CD8-positive, alpha-beta memory T cell (primary cell): ENCODE data around the gene MAP7. TPM values are rescaled to one million over a fixed set of nuclear protein-coding genes. Genes with fewer than 3 reads are reported as not detected.

ENCODE experiments used
- CTCF ChIA-PET: fragments of 350-600 bp; sonication (Branson Sonifier 250); formaldehyde crosslinking; loops from one replicate; lab custom pipeline; 2021; ENCODE audit warnings: antibody characterized with exemption; lab: Charles Lee
- POLR2A ChIA-PET: fragments of 350-600 bp; sonication (Branson Sonifier 250); formaldehyde crosslinking; loops from one replicate; lab custom pipeline; 2021; ENCODE audit warnings: antibody characterized with exemption; lab: Charles Lee
- DNase-seq, 5 donors: peaks; one replicate each; pipeline versions ENCODE4 v3.0.0 to v3.0.0-alpha.2; 2020 to 2022; ENCODE audit warnings: mixed read lengths in 1 of 5
- H3K27ac ChIP-seq: one replicate; pipeline ENCODE4 v1.7.0; 2013; ENCODE audit warnings: low read depth, mild to moderate bottlenecking, low read length, moderate library complexity
- H3K27me3 ChIP-seq: 2 replicates; pipeline ENCODE4 v1.7.0; 2013; ENCODE audit warnings: low read length, mild to moderate bottlenecking; ENCODE audit not compliant: insufficient read depth, poor library complexity, severe bottlenecking
- H3K36me3 ChIP-seq: 2 replicates; pipeline ENCODE4 v1.7.0; 2013; ENCODE audit warnings: mild to moderate bottlenecking, low read length, moderate library complexity; ENCODE audit not compliant: insufficient read depth
- H3K4me1 ChIP-seq: 2 replicates; pipeline ENCODE4 v1.7.0; 2013; ENCODE audit warnings: mild to moderate bottlenecking, low read length, moderate library complexity; ENCODE audit not compliant: insufficient read depth
- H3K4me3 ChIP-seq: 2 replicates; pipeline ENCODE4 v1.7.0; 2013; ENCODE audit warnings: mild to moderate bottlenecking, low read length
- H3K9me3 ChIP-seq: 2 replicates; pipeline ENCODE4 v1.7.0; 2013; ENCODE audit warnings: mild to moderate bottlenecking, low read length
- H3K27ac Mint-ChIP-seq, 8 donors: one replicate each; pipeline ENCODE4 v1.8.0; 2020 to 2021; ENCODE audit warnings: mixed read lengths in 8 of 8, mild to moderate bottlenecking in 6 of 8, inconsistent platforms in 3 of 8, moderate library complexity in 3 of 8
- H3K27me3 Mint-ChIP-seq, 2 donors: one replicate each; pipeline ENCODE4 v1.8.0; 2020 to 2021; ENCODE audit warnings: mixed read lengths in 2 of 2, mild to moderate bottlenecking in 1 of 2, moderate library complexity in 1 of 2
- H3K36me3 Mint-ChIP-seq, 3 donors: one replicate each; pipeline ENCODE4 v1.8.0; 2020 to 2021; ENCODE audit warnings: mixed read lengths in 3 of 3, inconsistent platforms in 1 of 3, mild to moderate bottlenecking in 1 of 3
- H3K4me1 Mint-ChIP-seq, 3 donors: one replicate each; pipeline ENCODE4 v1.8.0; 2020 to 2021; ENCODE audit warnings: mixed read lengths in 3 of 3, inconsistent platforms in 1 of 3, mild to moderate bottlenecking in 1 of 3
- H3K4me3 Mint-ChIP-seq, 7 donors: one replicate each; pipeline ENCODE4 v1.8.0; 2020 to 2021; ENCODE audit warnings: mixed read lengths in 7 of 7, mild to moderate bottlenecking in 6 of 7, moderate library complexity in 4 of 7, inconsistent platforms in 2 of 7
- H3K9me3 Mint-ChIP-seq, 5 donors: one replicate each; pipeline ENCODE4 v1.8.0; 2020 to 2022; ENCODE audit warnings: mixed read lengths in 5 of 5, mild to moderate bottlenecking in 3 of 5, moderate library complexity in 2 of 5, inconsistent platforms in 1 of 5
- polyA plus RNA-seq: library from polyadenylated mRNA; unstranded; fragments of 300-500 nt; fragmentation: Illumina TruSeq; gene quantifications from one replicate; pipeline ENCODE4 v1.2.3, GENCODE V29; 2021
- total RNA-seq, 2 experiments: library from RNA; stranded (reverse); gene quantifications; one replicate each; pipeline ENCODE4 v1.2.3, GENCODE V29; 2021

The MAP7 gene
- total and polyA plus RNA-seq, 3 experiments from 2014 or later = 0.50 to 0.52 (median 0.51) TPM

GRCh38 chr6:136535880-136536650, 14.2 kb downstream of the MAP7 start:
- ChIA-PET POLR2A (no interaction called here), CTCF (no interaction called here)
- H3K4me3 ChIP-seq = no peak overlapping the region
- no peaks in the 10 kb centered on the region for H3K4me1 Mint-ChIP-seq
- H3K27me3 ChIP-seq = no peaks in the 10 kb centered on the region
- peaks cover 3 to 23% of the 10 kb centered on the region in 2 donors for H3K27me3 Mint-ChIP-seq
- H3K9me3 ChIP-seq = no peaks in the 10 kb centered on the region
- no peaks in the 10 kb centered on the region for H3K4me1 ChIP-seq
- no peak overlapping the region for H3K4me3 Mint-ChIP-seq
- peaks cover 0 to 3% (median 0%) of the 10 kb centered on the region in 5 donors for H3K9me3 Mint-ChIP-seq
- no peaks in the 10 kb centered on the region for H3K36me3 ChIP-seq
- H3K27ac Mint-ChIP-seq = no peak overlapping the region
- no peak for DNase-seq
- peaks cover 0 to 10% (median 0%) of the 10 kb centered on the region in 3 donors for H3K36me3 Mint-ChIP-seq
- no peak overlapping the region for H3K27ac ChIP-seq

DNA sequence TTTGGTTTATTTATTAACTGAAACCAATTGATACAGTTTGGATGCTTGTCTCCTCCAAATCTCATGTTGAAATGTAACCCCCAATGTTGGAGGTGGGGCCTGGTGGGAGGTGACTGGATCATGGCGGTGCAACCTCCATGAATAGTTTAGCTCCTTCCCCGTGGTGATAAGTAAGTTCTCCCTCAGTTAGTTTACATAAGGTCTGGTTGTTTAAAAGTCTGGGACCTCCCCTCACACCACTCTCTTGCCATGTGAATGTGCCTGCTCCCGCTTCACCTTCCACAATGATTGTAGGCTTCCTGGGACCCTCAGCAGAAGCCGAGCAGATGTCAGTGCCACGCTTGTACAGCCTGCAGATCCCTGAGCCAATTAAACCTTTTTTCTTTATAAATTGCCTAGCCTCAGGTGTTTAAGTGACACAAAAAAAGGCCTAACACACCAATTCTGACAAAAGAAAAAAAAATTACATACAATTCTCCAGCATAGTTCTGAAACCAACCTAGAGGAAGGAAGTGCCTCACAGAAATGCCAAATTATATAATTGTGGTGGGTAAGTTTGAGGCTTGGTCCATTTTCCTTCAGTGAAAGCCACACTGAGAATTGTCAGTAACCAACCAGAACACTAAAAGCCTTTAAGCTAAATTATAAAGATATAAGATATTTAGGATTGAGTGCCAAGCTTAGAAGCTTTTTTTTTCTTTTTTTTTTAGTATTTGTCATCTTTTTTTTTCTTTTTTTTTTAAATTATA, 15.0 kb downstream of the MAP7 start:
- H3K27me3 ChIP-seq = no peaks in the 10 kb centered on the region
- H3K27ac ChIP-seq = no peak overlapping the region
- Mint-ChIP-seq H3K36me3 (peaks cover 0 to 10% (median 0%) of the 10 kb centered on the region in 3 donors), H3K27ac (no peak overlapping the region), H3K27me3 (peaks cover 3 to 17% of the 10 kb centered on the region in 2 donors), H3K4me1 (no peaks in the 10 kb centered on the region), H3K9me3 (peaks cover 0 to 3% (median 0%) of the 10 kb centered on the region in 5 donors), H3K4me3 (no peak overlapping the region)
- ChIA-PET CTCF (no interaction called here), POLR2A (no interaction called here)
- no peaks in the 10 kb centered on the region for H3K36me3 ChIP-seq
- H3K4me3 ChIP-seq = no peak overlapping the region
- H3K4me1 ChIP-seq = no peaks in the 10 kb centered on the region
- H3K9me3 ChIP-seq = no peaks in the 10 kb centered on the region
- no peak for DNase-seq

- H3K27ac ChIP-seq = no peak overlapping the region
- H3K9me3 Mint-ChIP-seq = peaks cover 0 to 3% (median 0%) of the 10 kb centered on the region in 5 donors
- H3K4me1 Mint-ChIP-seq = no peaks in the 10 kb centered on the region
- no peak overlapping the region for H3K4me3 Mint-ChIP-seq
- H3K9me3 ChIP-seq = no peaks in the 10 kb centered on the region
- H3K27ac Mint-ChIP-seq = no peak overlapping the region
- H3K36me3 Mint-ChIP-seq = peaks cover 0 to 10% (median 0%) of the 10 kb centered on the region in 3 donors
- ChIA-PET POLR2A (no interaction called here), CTCF (no interaction called here)
- peaks cover 3 to 18% of the 10 kb centered on the region in 2 donors for H3K27me3 Mint-ChIP-seq
- H3K36me3 ChIP-seq = no peaks in the 10 kb centered on the region
- H3K27me3 ChIP-seq = no peaks in the 10 kb centered on the region
- no peaks in the 10 kb centered on the region for H3K4me1 ChIP-seq
- H3K4me3 ChIP-seq = no peak overlapping the region
- no peak for DNase-seq
Measured at GRCh38 chr6:136534268-136534667, 16.0 kb downstream of the MAP7 start.

GRCh38 chr6:136533487-136533886, 16.7 kb downstream of the MAP7 start:
- no peaks in the 10 kb centered on the region for H3K27me3 ChIP-seq
- CTCF ChIA-PET = no interaction called here
- Mint-ChIP-seq H3K27me3 (peaks cover 3 to 21% of the 10 kb centered on the region in 2 donors), H3K9me3 (peaks cover 0 to 3% (median 0%) of the 10 kb centered on the region in 5 donors), H3K27ac (no peak overlapping the region), H3K4me3 (no peak overlapping the region), H3K4me1 (no peaks in the 10 kb centered on the region), H3K36me3 (peaks cover 0 to 10% (median 0%) of the 10 kb centered on the region in 3 donors)
- no peaks in the 10 kb centered on the region for H3K4me1 ChIP-seq
- no peak overlapping the region for H3K4me3 ChIP-seq
- H3K27ac ChIP-seq = no peak overlapping the region
- POLR2A ChIA-PET = no interaction called here
- H3K9me3 ChIP-seq = no peaks in the 10 kb centered on the region
- no peak for DNase-seq
- H3K36me3 ChIP-seq = no peaks in the 10 kb centered on the region

- Histone ChIP-seq H3K4me1 (no peaks in the 10 kb centered on the region), H3K27me3 (no peaks in the 10 kb centered on the region), H3K27ac (no peak overlapping the region), H3K36me3 (no peaks in the 10 kb centered on the region), H3K4me3 (no peak overlapping the region), H3K9me3 (no peaks in the 10 kb centered on the region)
- no peak for DNase-seq
- H3K27me3 Mint-ChIP-seq = peaks cover 3 to 32% of the 10 kb centered on the region in 2 donors
- H3K4me1 Mint-ChIP-seq = no peaks in the 10 kb centered on the region
- peaks cover 0 to 3% (median 0%) of the 10 kb centered on the region in 5 donors for H3K9me3 Mint-ChIP-seq
- POLR2A ChIA-PET = no interaction called here
- H3K4me3 Mint-ChIP-seq = no peak overlapping the region
- H3K27ac Mint-ChIP-seq = no peak overlapping the region
- CTCF ChIA-PET = no interaction called here
- H3K36me3 Mint-ChIP-seq = peaks cover 0 to 10% (median 0%) of the 10 kb centered on the region in 3 donors
Measured at GRCh38 chr6:136532030-136532429, 18.2 kb downstream of the MAP7 start.

DNA sequence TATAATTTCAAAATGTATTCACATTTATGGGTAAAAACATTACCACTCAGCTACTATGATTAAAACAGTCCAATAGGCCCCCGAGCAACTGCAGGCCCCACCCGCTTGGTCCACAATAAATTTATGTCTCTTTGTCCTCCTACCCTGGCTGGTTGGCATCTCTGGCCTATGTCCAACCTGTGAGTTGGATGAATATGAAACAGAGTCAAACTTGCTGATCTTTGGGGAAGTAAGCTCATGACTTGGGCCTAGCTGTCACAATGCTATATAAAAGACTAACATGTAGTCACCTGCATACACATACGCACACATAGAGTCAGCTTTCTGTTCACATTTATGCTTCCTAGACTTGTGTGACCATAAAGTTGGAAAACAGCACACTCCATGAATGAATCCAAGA, 20.5 kb downstream of the MAP7 start:
- H3K9me3 Mint-ChIP-seq = no peaks in the 10 kb centered on the region
- H3K9me3 ChIP-seq = no peaks in the 10 kb centered on the region
- peaks cover 8% of the 10 kb centered on the region for H3K4me1 ChIP-seq
- H3K27me3 Mint-ChIP-seq = peaks cover 3 to 44% of the 10 kb centered on the region in 2 donors
- H3K36me3 Mint-ChIP-seq = peaks cover 0 to 5% (median 0%) of the 10 kb centered on the region in 3 donors
- POLR2A ChIA-PET = no interaction called here
- no peak overlapping the region for H3K27ac ChIP-seq
- no peak overlapping the region for H3K4me3 Mint-ChIP-seq
- no peak for DNase-seq
- H3K4me3 ChIP-seq = no peak overlapping the region
- CTCF ChIA-PET = no interaction called here
- no peak overlapping the region for H3K27ac Mint-ChIP-seq
- H3K27me3 ChIP-seq = no peaks in the 10 kb centered on the region
- H3K36me3 ChIP-seq = no peaks in the 10 kb centered on the region
- H3K4me1 Mint-ChIP-seq = peaks cover 3 to 17% (median 4%) of the 10 kb centered on the region in 3 donors

DNA sequence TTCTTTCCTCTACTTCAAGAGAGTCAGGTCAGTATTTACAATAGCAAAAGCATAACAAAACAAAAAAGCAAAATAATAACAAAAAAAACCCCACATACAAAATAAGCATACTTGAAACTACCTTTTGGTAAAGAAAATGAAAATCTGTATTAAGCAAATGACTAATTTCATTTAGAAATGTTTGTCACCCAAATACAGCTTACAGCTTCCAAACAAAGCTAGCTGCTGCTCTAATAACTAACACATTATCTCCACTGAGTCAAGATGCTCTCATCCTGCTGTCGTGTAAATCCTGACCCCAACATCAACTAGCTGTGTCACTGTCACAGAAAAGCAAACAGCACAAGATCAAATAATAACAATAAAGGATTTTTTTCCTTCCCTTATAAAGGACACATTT, 21.7 kb downstream of the MAP7 start:
- CTCF ChIA-PET = no interaction called here
- Mint-ChIP-seq H3K4me3 (no peak overlapping the region), H3K36me3 (no peaks in the 10 kb centered on the region), H3K4me1 (peaks cover 3 to 17% (median 4%) of the 10 kb centered on the region in 3 donors), H3K27me3 (peaks cover 2 to 38% of the 10 kb centered on the region in 2 donors), H3K9me3 (no peaks in the 10 kb centered on the region), H3K27ac (no peak overlapping the region)
- peaks cover 8% of the 10 kb centered on the region for H3K4me1 ChIP-seq
- no peaks in the 10 kb centered on the region for H3K36me3 ChIP-seq
- no peaks in the 10 kb centered on the region for H3K27me3 ChIP-seq
- DNase-seq = no peak
- POLR2A ChIA-PET = no interaction called here
- no peak overlapping the region for H3K4me3 ChIP-seq
- no peaks in the 10 kb centered on the region for H3K9me3 ChIP-seq
- no peak overlapping the region for H3K27ac ChIP-seq

- Mint-ChIP-seq H3K9me3 (no peaks in the 10 kb centered on the region), H3K27me3 (peaks cover under 1 to 36% of the 10 kb centered on the region in 2 donors), H3K27ac (no peak overlapping the region), H3K36me3 (no peaks in the 10 kb centered on the region), H3K4me1 (peaks cover 3 to 17% (median 4%) of the 10 kb centered on the region in 3 donors), H3K4me3 (no peak overlapping the region)
- Histone ChIP-seq H3K9me3 (no peaks in the 10 kb centered on the region), H3K4me1 (peaks cover 8% of the 10 kb centered on the region), H3K36me3 (no peaks in the 10 kb centered on the region), H3K4me3 (no peak overlapping the region), H3K27me3 (no peaks in the 10 kb centered on the region), H3K27ac (no peak overlapping the region)
- DNase-seq = no peak
- POLR2A ChIA-PET = no interaction called here
- CTCF ChIA-PET = no interaction called here
Measured at GRCh38 chr6:136527831-136528230, 22.4 kb downstream of the MAP7 start.
